Measurements from ENCODE around the gene NANOS3. TPM values are rescaled to one million over a fixed set of nuclear protein-coding genes. Genes with fewer than 3 reads are reported as not detected.

The NANOS3 gene
- total and polyA plus RNA-seq, 2 of the 13 experiments (the other 11 are each of a cell fraction or from before 2014, with no cell fraction given), result 0.21 TPM; not detected in 1

DNA sequence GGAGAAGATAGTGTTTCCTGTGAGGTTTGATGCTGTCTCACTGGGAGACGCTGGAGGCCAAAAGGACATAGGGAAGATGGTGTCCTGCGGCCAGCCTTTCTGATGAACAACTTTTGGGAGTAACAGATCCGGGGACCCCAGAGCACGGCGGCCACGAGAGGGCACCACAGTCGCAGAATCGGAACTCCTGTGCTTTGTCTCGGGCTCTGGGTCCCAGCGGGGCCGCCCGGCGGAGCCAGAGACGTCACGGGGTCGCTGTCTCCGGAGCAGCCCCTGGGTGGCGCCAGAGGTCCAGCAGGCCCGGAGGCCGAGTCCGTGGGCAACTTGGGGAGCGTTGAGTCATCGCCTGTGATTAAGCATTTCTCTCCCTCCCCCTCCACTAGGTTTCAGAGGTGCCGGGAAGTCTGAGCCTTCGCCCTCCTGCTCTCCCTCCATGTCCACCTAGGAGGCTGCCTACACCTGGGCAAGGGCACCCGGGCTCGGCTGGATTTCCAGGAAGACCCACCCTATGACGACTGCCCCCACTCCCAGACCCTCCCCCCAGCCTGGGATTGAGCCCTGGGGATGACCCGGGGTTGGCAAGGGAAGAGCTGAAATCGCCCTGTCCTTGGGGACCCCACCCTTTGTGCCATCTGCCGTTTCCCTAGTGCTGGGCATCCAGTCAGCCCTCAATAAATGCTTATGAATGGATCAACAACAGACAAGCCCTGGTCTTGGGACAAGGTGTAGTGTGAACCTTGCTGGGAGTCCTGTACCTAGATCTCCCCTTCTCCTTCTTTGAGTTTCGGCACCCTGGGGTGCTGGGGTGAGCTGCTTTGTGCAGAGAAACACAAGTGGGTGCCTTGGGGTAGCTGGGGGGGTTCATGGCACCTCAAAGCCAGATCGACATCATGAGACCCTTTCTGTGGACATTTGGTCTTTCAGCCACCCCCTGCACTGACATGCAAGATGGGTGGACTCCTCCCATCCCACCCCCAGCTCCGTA is 3.4 kb downstream of the NANOS3 start (continued):
- 0 out of 2 replicates have a peak, but pooled peaks have one; percentile 29 for TF ChIP-seq ZNF766 (CRISPR knock-in tag; IDR thresholded peaks at IDR 0.05; ENCODE audit: borderline replicate concordance)
- TF ChIP-seq, protein P1, sequence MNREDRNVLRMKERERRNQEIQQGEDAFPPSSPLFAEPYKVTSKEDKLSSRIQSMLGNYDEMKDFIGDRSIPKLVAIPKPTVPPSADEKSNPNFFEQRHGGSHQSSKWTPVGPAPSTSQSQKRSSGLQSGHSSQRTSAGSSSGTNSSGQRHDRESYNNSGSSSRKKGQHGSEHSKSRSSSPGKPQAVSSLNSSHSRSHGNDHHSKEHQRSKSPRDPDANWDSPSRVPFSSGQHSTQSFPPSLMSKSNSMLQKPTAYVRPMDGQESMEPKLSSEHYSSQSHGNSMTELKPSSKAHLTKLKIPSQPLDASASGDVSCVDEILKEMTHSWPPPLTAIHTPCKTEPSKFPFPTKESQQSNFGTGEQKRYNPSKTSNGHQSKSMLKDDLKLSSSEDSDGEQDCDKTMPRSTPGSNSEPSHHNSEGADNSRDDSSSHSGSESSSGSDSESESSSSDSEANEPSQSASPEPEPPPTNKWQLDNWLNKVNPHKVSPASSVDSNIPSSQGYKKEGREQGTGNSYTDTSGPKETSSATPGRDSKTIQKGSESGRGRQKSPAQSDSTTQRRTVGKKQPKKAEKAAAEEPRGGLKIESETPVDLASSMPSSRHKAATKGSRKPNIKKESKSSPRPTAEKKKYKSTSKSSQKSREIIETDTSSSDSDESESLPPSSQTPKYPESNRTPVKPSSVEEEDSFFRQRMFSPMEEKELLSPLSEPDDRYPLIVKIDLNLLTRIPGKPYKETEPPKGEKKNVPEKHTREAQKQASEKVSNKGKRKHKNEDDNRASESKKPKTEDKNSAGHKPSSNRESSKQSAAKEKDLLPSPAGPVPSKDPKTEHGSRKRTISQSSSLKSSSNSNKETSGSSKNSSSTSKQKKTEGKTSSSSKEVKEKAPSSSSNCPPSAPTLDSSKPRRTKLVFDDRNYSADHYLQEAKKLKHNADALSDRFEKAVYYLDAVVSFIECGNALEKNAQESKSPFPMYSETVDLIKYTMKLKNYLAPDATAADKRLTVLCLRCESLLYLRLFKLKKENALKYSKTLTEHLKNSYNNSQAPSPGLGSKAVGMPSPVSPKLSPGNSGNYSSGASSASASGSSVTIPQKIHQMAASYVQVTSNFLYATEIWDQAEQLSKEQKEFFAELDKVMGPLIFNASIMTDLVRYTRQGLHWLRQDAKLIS (CRISPR knock-in tag; IDR thresholded peaks at IDR 0.05), result no peak
- TF ChIP-seq CENPT (CRISPR knock-in tag; IDR thresholded peaks at IDR 0.05; ENCODE audit: low read depth), result no peak
- TF ChIP-seq ZKSCAN5 (CRISPR knock-in tag; IDR thresholded peaks at IDR 0.05), result no peak
- TF ChIP-seq, protein P2, sequence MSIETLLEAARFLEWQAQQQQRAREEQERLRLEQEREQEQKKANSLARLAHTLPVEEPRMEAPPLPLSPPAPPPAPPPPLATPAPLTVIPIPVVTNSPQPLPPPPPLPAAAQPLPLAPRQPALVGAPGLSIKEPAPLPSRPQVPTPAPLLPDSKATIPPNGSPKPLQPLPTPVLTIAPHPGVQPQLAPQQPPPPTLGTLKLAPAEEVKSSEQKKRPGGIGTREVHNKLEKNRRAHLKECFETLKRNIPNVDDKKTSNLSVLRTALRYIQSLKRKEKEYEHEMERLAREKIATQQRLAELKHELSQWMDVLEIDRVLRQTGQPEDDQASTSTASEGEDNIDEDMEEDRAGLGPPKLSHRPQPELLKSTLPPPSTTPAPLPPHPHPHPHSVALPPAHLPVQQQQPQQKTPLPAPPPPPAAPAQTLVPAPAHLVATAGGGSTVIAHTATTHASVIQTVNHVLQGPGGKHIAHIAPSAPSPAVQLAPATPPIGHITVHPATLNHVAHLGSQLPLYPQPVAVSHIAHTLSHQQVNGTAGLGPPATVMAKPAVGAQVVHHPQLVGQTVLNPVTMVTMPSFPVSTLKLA (IDR thresholded peaks at IDR 0.05), result no peak
- no peak for TF ChIP-seq ZFYVE20 (CRISPR knock-in tag; IDR thresholded peaks at IDR 0.05; ENCODE audit: borderline replicate concordance, low read depth)
- TF ChIP-seq, protein P3, sequence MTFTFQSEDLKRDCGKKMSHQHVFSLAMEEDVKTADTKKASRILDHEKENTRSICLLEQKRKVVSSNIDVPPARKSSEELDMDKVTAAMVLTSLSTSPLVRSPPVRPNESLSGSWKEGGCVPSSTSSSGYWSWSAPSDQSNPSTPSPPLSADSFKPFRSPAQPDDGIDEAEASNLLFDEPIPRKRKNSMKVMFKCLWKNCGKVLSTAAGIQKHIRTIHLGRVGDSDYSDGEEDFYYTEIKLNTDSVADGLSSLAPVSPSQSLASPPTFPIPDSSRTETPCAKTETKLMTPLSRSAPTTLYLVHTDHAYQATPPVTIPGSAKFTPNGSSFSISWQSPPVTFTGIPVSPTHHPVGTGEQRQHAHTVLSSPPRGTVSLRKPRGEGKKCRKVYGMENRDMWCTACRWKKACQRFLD (CRISPR knock-in tag; IDR thresholded peaks at IDR 0.05; ENCODE audit: borderline replicate concordance), result no peak
- TF ChIP-seq MEF2D (CRISPR knock-in tag; IDR thresholded peaks at IDR 0.05), result no peak
- TF ChIP-seq ZNF691 (CRISPR knock-in tag; IDR thresholded peaks at IDR 0.05; ENCODE audit: borderline replicate concordance, low read depth), result no peak; the same call in 1 of the 2 replicates
- TF ChIP-seq TCF7 (IDR thresholded peaks at IDR 0.05; ENCODE audit: low read depth), result no peak
- no peak for TF ChIP-seq ZNF318 (CRISPR knock-in tag; IDR thresholded peaks at IDR 0.05)

All from HepG2 (cell line).